Type B pancreatic cell (in vitro differentiated cells): Measurements from ENCODE around the gene GSK3B. TPM values are rescaled to one million over a fixed set of nuclear protein-coding genes. Genes with fewer than 3 reads are reported as not detected.

Experiments
- DNase-seq: peaks from one replicate; pipeline ENCODE4 v3.0.0; 2021; ENCODE audit warnings: mixed read lengths; ENCODE audit not compliant: unreplicated experiment; ENCODE audit errors: extremely low spot score
- H3K27ac Mint-ChIP-seq: 2 replicates; pipeline ENCODE4 v1.8.0; 2021; ENCODE audit warnings: mild to moderate bottlenecking, mixed read lengths
- H3K27me3 Mint-ChIP-seq: 2 replicates; pipeline ENCODE4 v1.8.0; 2021; ENCODE audit warnings: mixed read lengths
- H3K36me3 Mint-ChIP-seq: 2 replicates; pipeline ENCODE4 v1.8.0; 2021; ENCODE audit warnings: mixed read lengths
- H3K4me1 Mint-ChIP-seq: one replicate; pipeline ENCODE4 v1.8.0; 2021; ENCODE audit warnings: mixed read lengths; ENCODE audit not compliant: unreplicated experiment
- H3K4me3 Mint-ChIP-seq: 2 replicates; pipeline ENCODE4 v1.8.0; 2021; ENCODE audit warnings: mild to moderate bottlenecking, mixed read lengths
- H3K9me3 Mint-ChIP-seq: 2 replicates; pipeline ENCODE4 v1.8.0; 2021; ENCODE audit warnings: mixed read lengths
- CTCF ChIP-seq: fragments of 200-600 bp; sonication (generic); conservative IDR thresholded peaks from 2 replicates; pipeline ENCODE4 v1.5.0; 2021; ENCODE audit warnings: antibody characterized with exemption, mild to moderate bottlenecking
- total RNA-seq: library from RNA; stranded (reverse); gene quantifications from 2 replicates; pipeline ENCODE4 v1.2.1, GENCODE V29; 2021; ENCODE audit warnings: low replicate concordance

The GSK3B gene
- total RNA-seq, 1 donor from 2014 or later = 60.5 TPM

GRCh38 chr3:119790369-119790768 is 303.9 kb downstream of the GSK3B start:
- no peaks in the 10 kb centered on the region for H3K9me3 Mint-ChIP-seq
- no peak overlapping the region for H3K4me3 Mint-ChIP-seq
- no peaks in the 10 kb centered on the region for H3K27me3 Mint-ChIP-seq
- no peak overlapping the region for H3K27ac Mint-ChIP-seq
- no peaks in the 10 kb centered on the region for H3K36me3 Mint-ChIP-seq
- DNase-seq = no peak
- TF ChIP-seq CTCF = no peak
- peaks cover 6% of the 10 kb centered on the region for H3K4me1 Mint-ChIP-seq

- Mint-ChIP-seq H3K9me3 (no peaks in the 10 kb centered on the region), H3K4me3 (no peak overlapping the region), H3K27me3 (no peaks in the 10 kb centered on the region), H3K4me1 (peaks cover 5% of the 10 kb centered on the region), H3K36me3 (no peaks in the 10 kb centered on the region), H3K27ac (no peak overlapping the region)
- no peak for DNase-seq
- TF ChIP-seq CTCF = no peak
Measured at GRCh38 chr3:119786409-119786808, 307.8 kb downstream of the GSK3B start.

GRCh38 chr3:119783883-119784282 is 310.4 kb downstream of the GSK3B start:
- Mint-ChIP-seq H3K27ac (no peak overlapping the region), H3K4me3 (no peak overlapping the region)

DNA sequence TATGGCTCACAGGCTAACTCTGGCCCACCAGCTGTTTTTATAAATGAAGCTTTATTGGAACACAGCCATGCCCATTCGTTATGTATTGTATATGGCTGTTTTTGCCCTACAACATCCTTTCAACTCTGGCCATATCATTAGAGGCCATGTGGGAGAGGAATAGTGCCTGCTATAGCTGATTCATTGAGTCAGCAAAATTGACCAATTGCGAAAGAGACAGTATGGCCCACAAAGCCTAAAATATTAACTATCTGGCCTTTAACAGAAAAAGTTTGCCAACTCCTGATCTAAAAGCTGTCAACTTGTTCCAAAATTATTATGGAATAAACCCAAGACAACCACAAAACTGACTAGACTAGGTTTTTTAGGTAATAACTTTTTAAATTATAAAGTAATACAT is 311.0 kb downstream of the GSK3B start:
- Mint-ChIP-seq H3K9me3 (no peaks in the 10 kb centered on the region), H3K27ac (no peak overlapping the region), H3K4me1 (peaks cover 7% of the 10 kb centered on the region), H3K27me3 (no peaks in the 10 kb centered on the region), H3K36me3 (no peaks in the 10 kb centered on the region), H3K4me3 (no peak overlapping the region)
- no peak for DNase-seq
- no peak for TF ChIP-seq CTCF

More at GRCh38 chr3:119783883-119784282, 310.4 kb downstream of the GSK3B start:
- no peak for DNase-seq
- peaks cover 7% of the 10 kb centered on the region for H3K4me1 Mint-ChIP-seq
- no peaks in the 10 kb centered on the region for H3K9me3 Mint-ChIP-seq
- TF ChIP-seq CTCF = no peak
- no peaks in the 10 kb centered on the region for H3K27me3 Mint-ChIP-seq
- H3K36me3 Mint-ChIP-seq = no peaks in the 10 kb centered on the region

DNA sequence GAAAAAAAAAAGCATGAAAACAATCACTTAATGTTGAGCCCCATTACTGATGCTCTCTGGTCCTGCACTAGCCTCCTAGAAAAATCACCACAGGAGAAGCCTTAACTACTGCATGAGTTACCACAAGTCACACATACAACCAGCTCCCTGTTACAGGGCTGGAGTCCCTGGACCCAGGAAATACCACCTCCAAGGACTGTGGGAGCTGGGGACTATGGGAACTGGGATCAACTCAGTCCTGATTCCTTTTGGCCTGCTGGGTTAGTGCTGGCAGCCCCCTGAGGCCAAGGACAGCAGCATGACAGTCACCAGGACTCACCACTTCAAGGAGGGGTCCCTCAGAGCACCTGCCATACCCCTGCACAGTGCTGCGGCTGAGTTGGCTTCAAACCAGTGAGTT is 311.8 kb downstream of the GSK3B start:
- Mint-ChIP-seq H3K36me3 (no peaks in the 10 kb centered on the region), H3K27me3 (no peaks in the 10 kb centered on the region), H3K4me3 (no peak overlapping the region), H3K4me1 (peaks cover 7% of the 10 kb centered on the region), H3K9me3 (no peaks in the 10 kb centered on the region), H3K27ac (no peak overlapping the region)
- no peak for TF ChIP-seq CTCF
- no peak for DNase-seq
